HCT116 (cell line): Measurements from ENCODE around the gene PDE6C. TPM values are rescaled to one million over a fixed set of nuclear protein-coding genes. Genes with fewer than 3 reads are reported as not detected.

Source experiments
- ATAC-seq: fragments of 200-7000 bp; cut with Tn5 transposase; 2 replicates; pipeline ENCODE4 v1.9.1; 2020; ENCODE audit warnings: mild to moderate bottlenecking, moderate library complexity
- BruUV-seq: library from RNA; stranded (reverse); fragments of 400-500 nt; replicated peaks from 2 replicates; lab custom pipeline; 2021; lab: Mats Ljungman, UMichigan
- CTCF ChIA-PET: fragments of 300-600 bp; sonication (Branson Sonifier 250); formaldehyde crosslinking; loops from one replicate; lab custom pipeline; 2021; ENCODE audit warnings: antibody characterized with exemption; lab: Charles Lee
- POLR2A ChIA-PET: fragments of 300-600, 350-600 bp; sonication (Branson Sonifier 250); formaldehyde crosslinking; loops from one replicate; lab custom pipeline; 2021; ENCODE audit warnings: antibody characterized with exemption; lab: Charles Lee
- RAD21 ChIA-PET, 2 experiments: fragments of 300-600 bp; sonication (Branson Sonifier 250); formaldehyde crosslinking; loops; one replicate each; lab custom pipeline; 2023; ENCODE audit warnings: low total read pairs in 2 of 2; ENCODE audit not compliant: uncharacterized antibody in 2 of 2, unreplicated experiment in 2 of 2, low non-redundant PET in 1 of 2; lab: Charles Lee
- DNase-seq: peaks from one replicate; pipeline ENCODE4 v3.0.0-alpha.2; 2010; ENCODE audit warnings: low read depth, low spot score
- H2AFZ ChIP-seq: fragments of 200-600 bp; shearing (Covaris generic), sonication (generic); 2 replicates; pipeline ENCODE4 v1.6.1; 2017; ENCODE audit warnings: low read depth, mixed run types, mixed read lengths, antibody characterized with exemption, low read length; ENCODE audit not compliant: poor library complexity, severe bottlenecking
- H3K27ac ChIP-seq: 2 replicates; pipeline ENCODE4 v1.5.1; 2012; ENCODE audit warnings: low read depth, low read length
- H3K27me3 ChIP-seq: fragments of 200-600 bp; sonication (generic); 2 replicates; pipeline ENCODE4 v1.6.1; 2016; ENCODE audit warnings: mixed run types, low read length, mixed read lengths; ENCODE audit not compliant: insufficient read depth
- H3K36me3 ChIP-seq, 2 experiments: fragments of 200-500 bp in 1 of 2; fragments of 200-600 bp in 1 of 2; sonication (Bioruptor generic) in 1 of 2; sonication (generic) in 1 of 2; 2 replicates each; pipeline versions ENCODE4 v1.5.1 to v1.6.1; 2014 to 2016; ENCODE audit warnings: low read length in 2 of 2, inconsistent platforms in 1 of 2, mixed read lengths in 1 of 2, mixed run types in 1 of 2; ENCODE audit not compliant: insufficient read depth in 2 of 2, control insufficient read depth in 1 of 2
- H3K4me1 ChIP-seq, 2 experiments: fragments of 200-600 bp in 1 of 2; sonication (generic) in 1 of 2; 2 replicates each; pipeline versions ENCODE4 v1.5.1 to v1.6.1; 2012 to 2017; ENCODE audit warnings: low read length in 2 of 2, inconsistent platforms in 1 of 2, mild to moderate bottlenecking in 1 of 2, mixed read lengths in 1 of 2, mixed run types in 1 of 2, moderate library complexity in 1 of 2; ENCODE audit not compliant: insufficient read depth in 2 of 2, control insufficient read depth in 1 of 2
- H3K4me2 ChIP-seq: fragments of 200-600 bp; sonication (generic); 2 replicates; pipeline ENCODE4 v1.6.1; 2017; ENCODE audit warnings: mixed run types, low read length, mixed read lengths
- H3K4me3 ChIP-seq, 2 experiments: fragments of 200-600 bp in 1 of 2; sonication (generic) in 1 of 2; replicated peaks in 1 of 2; 2 replicates each; pipeline ENCODE4 v1.5.1; 2011 to 2016; ENCODE audit warnings: low read length in 2 of 2, control low read depth in 1 of 2, low read depth in 1 of 2, mild to moderate bottlenecking in 1 of 2, mixed read lengths in 1 of 2, mixed run types in 1 of 2
- H3K79me2 ChIP-seq: fragments of 200-600 bp; sonication (generic); 2 replicates; pipeline ENCODE4 v1.6.1; 2017; ENCODE audit warnings: mild to moderate bottlenecking, mixed run types, low read length, moderate library complexity, mixed read lengths; ENCODE audit not compliant: insufficient read depth
- H3K9ac ChIP-seq: fragments of 200-600 bp; sonication (generic); 2 replicates; pipeline ENCODE4 v1.6.1; 2016; ENCODE audit warnings: low read length, mixed read lengths
- H3K9me2 ChIP-seq: fragments of 200-600 bp; sonication (generic), shearing (Covaris generic); 2 replicates; pipeline ENCODE4 v1.6.1; 2017; ENCODE audit warnings: mixed run types, mild to moderate bottlenecking, moderate library complexity; ENCODE audit not compliant: insufficient read depth
- H3K9me3 ChIP-seq, 2 experiments: fragments of 200-500 bp in 1 of 2; fragments of 200-600 bp in 1 of 2; sonication (Bioruptor generic) in 1 of 2; sonication (generic) in 1 of 2; 2 replicates each; pipeline ENCODE4 v1.6.1; 2014 to 2017; ENCODE audit warnings: low read length in 2 of 2, mixed read lengths in 2 of 2, inconsistent platforms in 1 of 2, low read depth in 1 of 2, mild to moderate bottlenecking in 1 of 2, mixed run types in 1 of 2, moderate library complexity in 1 of 2; ENCODE audit not compliant: control insufficient read depth in 1 of 2, insufficient read depth in 1 of 2
- H4K20me1 ChIP-seq: fragments of 200-600 bp; sonication (generic), shearing (Covaris generic); 2 replicates; pipeline ENCODE4 v1.6.1; 2017; ENCODE audit warnings: mixed run types, mild to moderate bottlenecking, moderate library complexity; ENCODE audit not compliant: insufficient read depth
- EGR1 ChIP-seq: IDR thresholded peaks from 2 replicates; pipeline ENCODE4 v1.6.1; 2012; ENCODE audit warnings: low read depth
- EZH2phosphoT487 ChIP-seq: fragments of 200-600 bp; IDR thresholded peaks from 2 replicates; pipeline ENCODE4 v1.6.1; 2018; ENCODE audit warnings: antibody characterized with exemption, borderline replicate concordance
- FOSL1 ChIP-seq: IDR thresholded peaks from 2 replicates; pipeline ENCODE4 v1.6.1; 2012; ENCODE audit warnings: low read depth
- REST ChIP-seq: IDR thresholded peaks from 2 replicates; pipeline ENCODE4 v1.6.1; 2012; ENCODE audit warnings: low read depth
- YY1 ChIP-seq: IDR thresholded peaks from 2 replicates; pipeline ENCODE4 v1.6.1; 2011; ENCODE audit warnings: low read length, low read depth, moderate library complexity, mild to moderate bottlenecking; ENCODE audit not compliant: insufficient replicate concordance; ENCODE audit errors: extremely low read depth
- intact Hi-C: fragments of 100-400 bp; cut with micrococcal nuclease; formaldehyde crosslinking; loops from 2 replicates; pipeline ENCODE4 v1.10.0; 2022
- total RNA-seq: library from RNA; stranded (reverse); gene quantifications from one replicate; pipeline ENCODE4 v1.2.1, GENCODE V29; 2021; ENCODE audit not compliant: unreplicated experiment

Gene PDE6C
- total RNA-seq, 1 experiment from 2014 or later, result not detected

- Histone ChIP-seq H3K27ac (no peak overlapping the region), H3K9ac (no peak overlapping the region), H3K9me3 (no peaks in the 10 kb centered on the region), H2AFZ (no peak overlapping the region), H3K4me1 (no peaks in the 10 kb centered on the region), H3K36me3 (no peaks in the 10 kb centered on the region), H4K20me1 (no peaks in the 10 kb centered on the region), H3K4me2 (no peak overlapping the region), H3K79me2 (no peaks in the 10 kb centered on the region), H3K27me3 (no peaks in the 10 kb centered on the region), H3K9me2 (no peaks in the 10 kb centered on the region)
- ChIA-PET CTCF (interaction anchor here (1.2 kb wide), 1 partner anchor 41 kb away, joined by 4 read pairs; no protein-coding TSS in a partner anchor), POLR2A (no interaction called here)
- BruUV-seq, result no TSS peak
- DNase-seq, result no peak
- intact Hi-C loops, result no loop called here
- no peak for TF ChIP-seq REST
- no peak for TF ChIP-seq YY1
- TF ChIP-seq EGR1, result no peak
- no peak for TF ChIP-seq FOSL1
- TF ChIP-seq EZH2phosphoT487, result no peak
- TF ChIP-seq, all 23 proteins: peak for 0
- H3K4me3 ChIP-seq, result no peak overlapping the region
- no peak for ATAC-seq
- RAD21 ChIA-PET, result no interaction called here
Observed at GRCh38 chr10:93595378-93596161, 16.8 kb upstream of the PDE6C start.
